ENCODE results near the gene CLK4.
A peak's percentile ranks its signal among the peaks of the same experiment; 100 is the strongest.

The CLK4 gene

DNA sequence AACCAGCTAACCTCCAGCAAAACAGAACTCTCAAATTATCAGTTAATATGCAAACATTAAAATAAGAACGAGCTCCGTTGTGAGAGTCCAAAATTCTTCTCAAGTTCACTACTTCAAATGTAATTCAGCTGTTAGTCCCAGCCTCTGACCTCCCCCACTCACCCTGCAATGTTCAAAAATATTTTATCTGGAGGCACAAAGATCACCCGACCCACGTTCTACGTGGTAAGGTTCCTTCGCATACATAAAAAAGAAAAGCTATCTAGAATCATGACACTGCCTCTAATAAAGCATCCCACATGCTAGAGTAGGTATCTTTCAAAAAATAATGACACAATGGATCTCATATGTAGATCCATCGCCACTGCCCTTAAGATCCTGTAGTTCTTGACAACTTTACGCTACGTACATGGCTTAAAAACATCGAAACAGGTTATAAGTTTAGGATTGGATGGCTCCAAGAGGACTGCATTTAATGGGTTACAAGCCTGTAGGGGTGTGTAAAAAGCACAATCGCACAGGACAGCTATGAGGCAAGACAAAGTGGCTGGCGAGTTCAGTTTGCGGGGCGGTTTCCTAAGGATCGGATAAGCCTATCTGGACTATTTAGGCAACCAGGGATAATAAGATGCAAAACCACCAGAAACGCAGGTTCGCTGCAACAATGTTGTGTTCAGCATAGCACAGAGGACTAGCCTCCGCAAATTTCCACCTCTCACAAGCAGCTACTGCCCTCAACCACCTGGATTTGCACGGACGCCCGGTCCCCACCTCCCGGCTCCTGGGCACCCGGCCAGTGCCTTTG, 969 bp downstream of the CLK4 start:
- DNase-seq (ENCODE audit: low spot score), result no peak
- Histone ChIP-seq H3K4me3 (peak overlapping the region; percentile 90), H3K27ac (peak overlapping the region; percentile 88 to 97)
- TF ChIP-seq, protein P1, sequence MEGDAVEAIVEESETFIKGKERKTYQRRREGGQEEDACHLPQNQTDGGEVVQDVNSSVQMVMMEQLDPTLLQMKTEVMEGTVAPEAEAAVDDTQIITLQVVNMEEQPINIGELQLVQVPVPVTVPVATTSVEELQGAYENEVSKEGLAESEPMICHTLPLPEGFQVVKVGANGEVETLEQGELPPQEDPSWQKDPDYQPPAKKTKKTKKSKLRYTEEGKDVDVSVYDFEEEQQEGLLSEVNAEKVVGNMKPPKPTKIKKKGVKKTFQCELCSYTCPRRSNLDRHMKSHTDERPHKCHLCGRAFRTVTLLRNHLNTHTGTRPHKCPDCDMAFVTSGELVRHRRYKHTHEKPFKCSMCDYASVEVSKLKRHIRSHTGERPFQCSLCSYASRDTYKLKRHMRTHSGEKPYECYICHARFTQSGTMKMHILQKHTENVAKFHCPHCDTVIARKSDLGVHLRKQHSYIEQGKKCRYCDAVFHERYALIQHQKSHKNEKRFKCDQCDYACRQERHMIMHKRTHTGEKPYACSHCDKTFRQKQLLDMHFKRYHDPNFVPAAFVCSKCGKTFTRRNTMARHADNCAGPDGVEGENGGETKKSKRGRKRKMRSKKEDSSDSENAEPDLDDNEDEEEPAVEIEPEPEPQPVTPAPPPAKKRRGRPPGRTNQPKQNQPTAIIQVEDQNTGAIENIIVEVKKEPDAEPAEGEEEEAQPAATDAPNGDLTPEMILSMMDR (IDR thresholded peaks at IDR 0.05), result no peak

DNA sequence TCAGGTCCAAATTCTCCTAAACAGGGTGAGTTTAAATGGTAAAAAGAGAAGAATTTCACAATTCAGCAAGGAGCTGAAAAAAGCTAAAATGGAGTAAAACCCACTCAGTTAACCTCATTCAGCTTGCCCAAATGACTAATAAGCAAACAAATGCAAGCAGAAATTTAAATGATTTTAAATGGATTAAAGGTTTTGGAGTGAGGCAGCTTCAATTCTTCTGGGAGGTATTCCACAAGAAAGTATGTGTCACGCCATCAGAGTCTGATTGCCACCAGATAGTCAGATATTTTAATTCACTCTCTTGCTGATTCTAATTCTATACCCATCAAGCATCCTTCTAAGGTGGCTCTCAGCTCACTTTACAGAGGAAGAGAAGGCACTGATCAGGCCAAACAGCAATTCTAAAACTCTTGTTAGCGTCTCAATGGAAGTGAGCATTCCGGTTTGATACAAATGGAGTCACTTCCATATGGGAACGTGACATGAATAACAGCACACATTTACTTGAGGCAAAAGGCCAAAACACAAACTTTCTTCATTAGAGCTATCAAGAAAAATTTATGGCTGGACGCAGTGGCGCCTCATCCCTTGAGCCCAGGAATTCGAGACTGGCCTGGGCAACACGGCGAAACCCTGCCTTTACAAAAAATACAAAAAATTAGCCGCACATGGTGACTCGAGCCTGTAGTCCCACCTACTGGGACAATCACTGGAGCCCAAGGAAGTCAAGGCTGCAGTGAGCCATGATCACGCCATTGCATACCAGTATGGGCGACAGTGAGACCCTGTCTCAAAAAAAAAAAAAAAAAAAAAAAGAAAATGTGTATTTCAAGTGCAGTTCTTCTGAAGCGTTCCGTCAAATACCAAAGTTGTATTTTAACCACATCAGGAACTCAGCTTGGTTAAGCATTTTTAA, 2.0 kb downstream of the CLK4 start:
- Histone ChIP-seq H3K27ac (no peak overlapping the region), H3K4me3 (peak overlapping the region; percentile 90)
- no peak for DNase-seq (ENCODE audit: low spot score)
- TF ChIP-seq, protein P1 (IDR thresholded peaks at IDR 0.05), result no peak

DNA sequence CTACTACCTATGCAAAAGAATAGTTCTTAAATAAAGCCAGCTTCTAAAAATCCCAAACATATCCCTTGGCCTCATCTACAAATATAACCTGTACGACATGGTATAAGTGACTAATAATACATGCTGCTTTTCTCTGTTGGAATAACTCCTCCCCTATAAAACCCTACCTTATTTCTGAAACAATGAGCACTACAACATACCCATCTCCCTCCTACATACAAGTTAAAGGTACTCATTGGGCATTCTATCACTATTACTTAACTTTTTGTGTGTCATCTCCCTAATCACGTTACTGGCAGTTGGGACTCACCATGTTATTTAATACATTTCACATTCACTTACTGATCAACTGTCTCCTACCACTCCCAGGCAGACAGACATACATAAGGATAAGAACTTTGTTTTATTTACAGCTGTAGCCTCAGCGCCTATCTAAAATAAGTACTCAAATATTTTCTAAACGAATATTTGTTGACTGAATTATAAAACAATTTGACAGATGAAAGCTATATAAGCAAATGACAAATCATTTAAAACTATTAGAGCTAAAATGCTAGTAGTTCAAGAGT, 4.1 kb downstream of the CLK4 start:
- H3K27ac ChIP-seq, result no peak overlapping the region
- TF ChIP-seq, protein P1 (IDR thresholded peaks at IDR 0.05), result no peak
- peak overlapping the region; percentile 5 for H3K4me3 ChIP-seq
- DNase-seq (ENCODE audit: low spot score), result no peak

DNA sequence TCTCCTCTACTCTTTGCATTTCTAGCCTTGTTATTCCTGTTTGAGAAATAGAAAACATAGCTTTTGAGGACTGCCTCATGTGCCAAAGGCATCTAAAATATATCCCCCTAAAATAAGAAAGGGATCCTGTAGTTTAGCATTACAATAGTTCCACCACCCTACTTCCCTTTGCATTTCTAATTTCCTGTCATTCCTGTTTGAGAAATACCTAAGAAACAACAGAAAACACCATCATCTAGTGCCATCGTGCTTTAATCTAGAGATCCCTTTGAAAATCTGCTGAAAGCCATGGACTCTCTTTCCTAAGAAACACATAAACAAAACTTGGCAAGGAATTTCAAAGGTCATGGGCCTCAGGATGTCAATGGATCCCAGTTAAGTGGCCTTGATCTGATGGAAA, 7.5 kb downstream of the CLK4 start:
- Histone ChIP-seq H3K4me3 (no peak overlapping the region), H3K27ac (no peak overlapping the region)
- TF ChIP-seq, protein P1 (IDR thresholded peaks at IDR 0.05), result no peak
- no peak for DNase-seq (ENCODE audit: low spot score)

DNA sequence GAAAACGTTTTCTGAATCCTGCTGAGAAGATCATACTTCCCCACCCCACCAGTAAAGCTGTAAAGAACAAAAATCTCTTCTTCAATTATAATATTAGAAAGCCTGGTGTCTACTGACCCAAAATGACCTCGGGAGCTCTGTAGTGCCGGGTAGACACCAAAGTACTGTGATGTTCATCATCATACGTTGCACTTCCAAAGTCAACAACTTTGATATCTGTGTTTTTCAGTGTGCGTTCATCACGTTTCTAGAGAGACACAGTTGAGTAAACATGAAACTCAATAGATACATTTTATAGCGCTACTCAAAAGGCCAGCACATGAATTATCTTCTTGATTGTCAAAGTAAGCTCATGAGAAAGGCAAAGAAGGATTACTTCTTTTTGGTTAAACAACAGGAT, 14.6 kb downstream of the CLK4 start:
- no peak overlapping the region for H3K4me3 ChIP-seq
- no peak for DNase-seq (ENCODE audit: low spot score)
- TF ChIP-seq, protein P1 (IDR thresholded peaks at IDR 0.05), result no peak
- no peak overlapping the region for H3K27ac ChIP-seq

DNA sequence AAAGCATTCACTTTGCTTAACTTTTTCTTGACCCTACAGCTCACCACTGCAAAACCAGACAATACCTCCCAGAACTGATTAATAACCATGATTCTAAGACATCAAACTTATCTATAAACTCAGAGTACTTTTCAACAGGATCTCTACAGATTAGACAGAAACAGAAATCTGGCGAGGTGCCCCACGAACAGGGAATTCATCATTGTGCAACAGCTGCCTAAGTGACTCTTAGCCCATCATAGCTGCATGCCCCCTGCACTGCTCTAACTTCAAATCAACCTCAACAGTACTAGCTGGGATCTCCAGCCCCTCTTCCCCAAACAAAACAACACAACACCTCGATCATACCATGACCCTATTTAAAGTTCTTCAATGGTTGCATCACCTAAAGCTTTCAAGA, 20.6 kb downstream of the CLK4 start:
- no peak overlapping the region for H3K4me3 ChIP-seq
- TF ChIP-seq, protein P1 (IDR thresholded peaks at IDR 0.05), result no peak
- H3K27ac ChIP-seq, result no peak overlapping the region
- no peak for DNase-seq (ENCODE audit: low spot score)

Data from coronary artery (tissue), 2 donors.